LNCaP clone FGC (cell line): ENCODE measurements around the gene PALLD.

Experiments
- DNase-seq: peaks from one replicate; pipeline ENCODE4 v3.0.0-alpha.2; 2011; ENCODE audit warnings: low read depth
- H3K4me3 ChIP-seq: 2 replicates; pipeline ENCODE4 v1.5.1; 2011; ENCODE audit warnings: mild to moderate bottlenecking, low read depth, low read length, control low read depth
- TF ChIP-seq, protein P1 (sequence below): IDR thresholded peaks from 2 replicates; pipeline ENCODE4 v1.5.1; 2012; ENCODE audit warnings: mild to moderate bottlenecking; ENCODE audit not compliant: control insufficient read depth, insufficient read depth; ENCODE audit errors: extremely low read depth

The PALLD gene

GRCh38 chr4:168833881-168834280 lies 337.0 kb downstream of the PALLD start:
- TF ChIP-seq, protein P1, sequence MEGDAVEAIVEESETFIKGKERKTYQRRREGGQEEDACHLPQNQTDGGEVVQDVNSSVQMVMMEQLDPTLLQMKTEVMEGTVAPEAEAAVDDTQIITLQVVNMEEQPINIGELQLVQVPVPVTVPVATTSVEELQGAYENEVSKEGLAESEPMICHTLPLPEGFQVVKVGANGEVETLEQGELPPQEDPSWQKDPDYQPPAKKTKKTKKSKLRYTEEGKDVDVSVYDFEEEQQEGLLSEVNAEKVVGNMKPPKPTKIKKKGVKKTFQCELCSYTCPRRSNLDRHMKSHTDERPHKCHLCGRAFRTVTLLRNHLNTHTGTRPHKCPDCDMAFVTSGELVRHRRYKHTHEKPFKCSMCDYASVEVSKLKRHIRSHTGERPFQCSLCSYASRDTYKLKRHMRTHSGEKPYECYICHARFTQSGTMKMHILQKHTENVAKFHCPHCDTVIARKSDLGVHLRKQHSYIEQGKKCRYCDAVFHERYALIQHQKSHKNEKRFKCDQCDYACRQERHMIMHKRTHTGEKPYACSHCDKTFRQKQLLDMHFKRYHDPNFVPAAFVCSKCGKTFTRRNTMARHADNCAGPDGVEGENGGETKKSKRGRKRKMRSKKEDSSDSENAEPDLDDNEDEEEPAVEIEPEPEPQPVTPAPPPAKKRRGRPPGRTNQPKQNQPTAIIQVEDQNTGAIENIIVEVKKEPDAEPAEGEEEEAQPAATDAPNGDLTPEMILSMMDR = no peak
- DNase-seq = no peak
- no peak overlapping the region for H3K4me3 ChIP-seq

DNA sequence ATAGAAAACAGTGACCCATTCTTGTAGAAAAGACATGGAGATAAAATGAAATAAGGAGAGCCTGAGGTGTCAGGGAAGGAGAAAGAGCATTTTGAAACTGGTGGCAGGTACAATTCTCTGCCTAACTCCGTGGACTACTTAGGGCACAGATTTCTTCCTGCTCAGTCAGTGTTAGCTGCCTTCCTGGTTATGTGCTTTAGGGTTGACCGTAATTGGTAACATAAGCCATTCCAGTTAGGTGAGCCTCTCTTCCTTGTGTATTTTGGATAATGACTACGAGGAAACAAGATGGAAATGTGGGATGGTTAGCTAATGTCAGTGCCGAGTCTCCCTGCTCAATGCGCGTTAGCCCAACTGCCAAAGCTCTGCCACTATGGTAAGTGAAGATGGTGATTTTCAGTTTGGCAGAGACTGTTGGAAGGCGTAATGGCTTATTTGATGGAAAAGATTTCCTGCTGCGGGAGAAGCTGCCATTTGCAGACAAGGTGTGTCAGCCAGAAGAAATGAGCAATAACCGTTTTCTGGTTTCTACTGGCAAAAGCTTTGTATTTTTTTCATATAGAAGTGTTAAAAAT lies 339.1 kb downstream of the PALLD start:
- DNase-seq = peak; percentile 65
- TF ChIP-seq, protein P1 = no peak
- H3K4me3 ChIP-seq = no peak overlapping the region

- no peak for DNase-seq
- TF ChIP-seq, protein P1 = no peak
Measured at GRCh38 chr4:168836490-168836889, 339.6 kb downstream of the PALLD start.

DNA sequence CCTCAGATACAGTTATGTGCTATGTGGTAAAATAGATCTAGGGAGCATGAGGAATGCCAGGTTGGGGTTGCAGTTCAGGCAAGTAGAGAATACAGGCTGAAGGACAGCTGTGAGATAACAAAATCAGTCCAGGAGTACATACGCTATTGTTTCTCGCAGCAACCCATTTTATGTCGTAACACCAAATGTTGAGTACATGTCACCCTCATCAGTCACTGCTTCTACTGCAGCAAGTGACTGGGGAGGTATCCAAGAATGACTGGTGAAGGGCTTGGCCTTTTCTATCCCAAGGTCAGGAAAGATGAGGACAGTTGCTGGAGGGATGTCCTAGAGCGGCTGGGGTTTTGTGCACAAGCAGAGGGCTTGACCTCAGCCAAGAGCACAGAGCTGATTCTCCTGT lies 341.1 kb downstream of the PALLD start:
- no peak overlapping the region for H3K4me3 ChIP-seq
- TF ChIP-seq, protein P1 = no peak
- no peak for DNase-seq

More at GRCh38 chr4:168836490-168836889, 339.6 kb downstream of the PALLD start:
- no peak overlapping the region for H3K4me3 ChIP-seq

- no peak overlapping the region for H3K4me3 ChIP-seq
- peak; percentile 48 for DNase-seq
- TF ChIP-seq, protein P1 = no peak
Measured at GRCh38 chr4:168839758-168840391, 343.0 kb downstream of the PALLD start.

- TF ChIP-seq, protein P1 = no peak
- no peak for DNase-seq
- H3K4me3 ChIP-seq = no peak overlapping the region
Measured at GRCh38 chr4:168840392-168840763, 343.5 kb downstream of the PALLD start.
